HG03097 (cell line): ENCODE measurements around the gene SIGLEC7.

Experiments
- ATAC-seq: cut with Tn5 transposase; IDR thresholded peaks from one replicate; pipeline ENCODE4 v1.9.1; 2021; ENCODE audit not compliant: unreplicated experiment, low FRiP score

Gene SIGLEC7

DNA sequence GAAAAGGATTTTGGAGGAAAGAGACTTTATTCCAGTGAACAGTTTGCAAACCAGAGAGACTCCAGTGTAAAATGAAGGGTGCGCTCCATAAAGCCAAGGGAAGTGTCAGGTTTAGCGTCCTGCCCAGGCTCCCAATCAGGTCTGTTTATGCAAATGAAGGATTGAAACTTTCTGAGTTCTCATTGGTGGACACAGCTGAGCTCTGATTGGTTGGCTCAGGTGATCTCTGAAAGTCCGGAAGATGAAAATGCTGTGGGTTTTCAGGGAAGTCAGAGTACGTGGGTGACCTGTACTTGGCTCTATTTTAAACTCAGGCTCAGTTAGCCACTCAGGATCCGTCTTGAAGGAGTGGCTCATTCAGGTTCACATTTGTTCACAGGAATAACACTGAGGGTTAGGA lies 54.1 kb downstream of the SIGLEC7 start:
- no peak for ATAC-seq

- no peak for ATAC-seq
These were observed 56.5 kb downstream of the SIGLEC7 start for GRCh38 chr19:51198641-51199040.

DNA sequence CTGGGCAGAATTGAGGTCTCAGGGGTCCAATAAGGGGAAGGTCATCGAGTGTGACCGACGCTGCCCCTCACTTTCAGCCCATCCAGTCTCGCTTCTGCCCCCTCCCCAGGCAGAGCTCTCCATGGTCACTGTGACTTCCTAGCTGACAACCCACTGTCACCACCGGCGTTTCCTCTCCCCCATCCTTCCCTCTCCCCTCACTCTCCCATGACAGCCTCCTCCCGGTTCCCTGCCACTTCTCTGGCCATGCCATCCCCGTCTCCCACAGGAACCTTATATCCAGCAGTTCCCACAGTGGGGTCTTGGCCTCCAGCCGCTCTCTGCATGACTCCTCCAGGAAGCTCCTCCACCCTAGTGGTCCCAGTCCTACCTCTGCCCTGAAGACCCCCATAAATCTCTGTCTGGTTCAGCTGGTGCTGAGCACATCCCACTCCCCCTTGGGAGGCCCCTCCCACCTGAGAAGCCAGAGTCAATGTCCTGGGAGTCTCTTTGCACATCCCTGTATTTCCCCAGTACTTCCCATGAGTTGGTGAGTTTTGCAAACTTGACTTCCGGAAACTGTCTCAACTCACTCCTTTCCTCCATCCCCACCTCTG lies 58.1 kb downstream of the SIGLEC7 start:
- no peak for ATAC-seq

DNA sequence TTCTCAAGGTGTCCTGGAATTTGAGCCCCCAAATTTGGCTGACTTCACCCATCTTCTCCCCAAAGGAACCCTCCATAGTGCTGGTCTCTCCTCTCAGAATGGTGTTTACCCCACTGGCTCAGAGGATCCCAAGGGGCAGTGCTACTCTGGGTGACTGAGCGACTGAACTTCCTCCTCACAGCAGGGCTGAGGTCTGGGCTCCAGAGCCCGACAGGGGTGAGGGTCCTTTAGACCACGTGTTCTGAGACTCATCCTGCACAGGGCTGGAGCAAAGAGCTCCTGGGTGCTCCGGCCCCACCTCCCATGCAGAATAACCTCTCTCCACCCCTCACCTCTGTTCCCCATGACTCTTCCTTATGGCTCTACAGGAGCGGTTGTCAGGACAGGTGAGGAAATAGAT lies 59.6 kb downstream of the SIGLEC7 start:
- no peak for ATAC-seq
